ENCODE measurements around the gene ULBP2.
"Not testable (repeated sequence)": the region's sequence is repeated elsewhere in the genome, so short reads cannot be mapped to it uniquely, and the experiment has no call there.

The ULBP2 gene

GRCh38 chr6:149909701-149910470 lies 31.9 kb upstream of the ULBP2 start:
- no peak for DNase-seq (ENCODE audit: low spot score)

- no peak for DNase-seq (ENCODE audit: low spot score)
Observed at GRCh38 chr6:149910721-149911151, 31.1 kb upstream of the ULBP2 start.

GRCh38 chr6:149912680-149913079 lies 29.1 kb upstream of the ULBP2 start:
- not testable (repeated sequence) for DNase-seq (ENCODE audit: low spot score)

- DNase-seq (ENCODE audit: low spot score), result no peak
Observed at GRCh38 chr6:149913085-149913484, 28.7 kb upstream of the ULBP2 start.

GRCh38 chr6:149913540-149914240 lies 28.1 kb upstream of the ULBP2 start:
- no peak for DNase-seq (ENCODE audit: low spot score)

GRCh38 chr6:149915970-149916865 lies 25.6 kb upstream of the ULBP2 start:
- no peak for DNase-seq (ENCODE audit: low spot score)

- no peak for DNase-seq (ENCODE audit: low spot score)
Observed at GRCh38 chr6:149917679-149918078, 24.1 kb upstream of the ULBP2 start.

- DNase-seq (ENCODE audit: low spot score), result no peak
Observed at GRCh38 chr6:149918151-149918905, 23.5 kb upstream of the ULBP2 start.

GRCh38 chr6:149919126-149919833 lies 22.5 kb upstream of the ULBP2 start:
- not testable (repeated sequence) for DNase-seq (ENCODE audit: low spot score)

GRCh38 chr6:149919834-149920225 lies 22.0 kb upstream of the ULBP2 start:
- DNase-seq (ENCODE audit: low spot score), result no peak

GRCh38 chr6:149921361-149921760 lies 20.5 kb upstream of the ULBP2 start:
- DNase-seq (ENCODE audit: low spot score), result no peak

GRCh38 chr6:149922091-149922490 lies 19.7 kb upstream of the ULBP2 start:
- DNase-seq (ENCODE audit: low spot score), result not testable (repeated sequence)

- peak; percentile 91 for DNase-seq (ENCODE audit: low spot score)
Observed at GRCh38 chr6:149922642-149923326, 19.0 kb upstream of the ULBP2 start, which contains the start of gene RAET1G. RAET1G (minus strand) TSS chr6:149923121; CDS start chr6:149923010, 111 bp downstream.

GRCh38 chr6:149923327-149923986 lies 18.4 kb upstream of the ULBP2 start:
- no peak for DNase-seq (ENCODE audit: low spot score)

GRCh38 chr6:149924206-149924932 lies 17.4 kb upstream of the ULBP2 start:
- no peak for DNase-seq (ENCODE audit: low spot score)

- DNase-seq (ENCODE audit: low spot score), result no peak
Observed at GRCh38 chr6:149924933-149925252, 16.9 kb upstream of the ULBP2 start.

- no peak for DNase-seq (ENCODE audit: low spot score)
Observed at GRCh38 chr6:149925253-149925973, 16.4 kb upstream of the ULBP2 start.

- peak; percentile 89 for DNase-seq (ENCODE audit: low spot score)
Observed at GRCh38 chr6:149925974-149926777, 15.6 kb upstream of the ULBP2 start.

All from NAMALWA (cell line).